Mucosa of stomach (tissue), 1 donor: Measurements from ENCODE around the gene HRH3.
A peak's percentile ranks its signal among the peaks of the same experiment; 100 is the strongest.

Source experiments
- H3K27me3 ChIP-seq: one replicate; pipeline ENCODE4 v1.7.0; 2013; ENCODE audit warnings: mild to moderate bottlenecking, low read length; ENCODE audit not compliant: control insufficient read depth, insufficient read depth
- H3K36me3 ChIP-seq: one replicate; pipeline ENCODE4 v1.7.0; 2013; ENCODE audit warnings: low read length; ENCODE audit not compliant: control insufficient read depth, insufficient read depth
- H3K4me1 ChIP-seq: one replicate; pipeline ENCODE4 v1.7.0; 2013; ENCODE audit warnings: mild to moderate bottlenecking, low read length; ENCODE audit not compliant: control insufficient read depth, insufficient read depth
- H3K4me3 ChIP-seq: one replicate; pipeline ENCODE4 v1.7.0; 2013; ENCODE audit warnings: low read length
- H3K9ac ChIP-seq: one replicate; pipeline ENCODE4 v1.7.0; 2013; ENCODE audit warnings: mild to moderate bottlenecking, low read length, moderate library complexity
- H3K9me3 ChIP-seq: one replicate; pipeline ENCODE4 v1.7.0; 2013; ENCODE audit warnings: mild to moderate bottlenecking, low read length, moderate library complexity; ENCODE audit not compliant: control insufficient read depth
- donor health status: Pancreatic carcinoma.

HRH3 gene

DNA sequence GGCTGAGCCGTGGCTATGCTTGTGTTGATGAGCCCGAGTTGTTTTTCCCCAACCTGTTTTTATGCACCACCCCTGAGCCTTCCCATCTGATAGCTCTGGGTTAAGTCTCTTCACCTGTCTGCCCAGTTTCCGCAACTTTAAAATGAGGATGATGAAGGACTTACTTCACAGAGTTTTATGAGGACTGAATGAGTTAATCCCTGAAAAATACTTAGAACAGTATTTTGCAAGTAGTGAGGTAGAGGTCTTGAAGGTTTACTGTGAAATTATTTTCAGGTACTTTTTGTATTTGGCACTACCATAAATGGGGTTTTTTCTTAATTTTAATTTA lies 34.0 kb downstream of the HRH3 start:
- Histone ChIP-seq H3K27me3 (no peaks in the 10 kb centered on the region), H3K36me3 (no peaks in the 10 kb centered on the region), H3K9ac (no peak overlapping the region), H3K4me1 (peaks cover 4% of the 10 kb centered on the region), H3K4me3 (no peak overlapping the region), H3K9me3 (no peaks in the 10 kb centered on the region)

GRCh38 chr20:62183426-62184142 lies 36.5 kb downstream of the HRH3 start:
- H3K36me3 ChIP-seq: no peaks in the 10 kb centered on the region
- H3K4me1 ChIP-seq: peaks cover 4% of the 10 kb centered on the region
- no peaks in the 10 kb centered on the region for H3K9me3 ChIP-seq
- peak overlapping the region; percentile 93 for H3K4me3 ChIP-seq
- H3K9ac ChIP-seq: peak overlapping the region; percentile 84
- no peaks in the 10 kb centered on the region for H3K27me3 ChIP-seq

GRCh38 chr20:62182469-62183425 lies 37.3 kb downstream of the HRH3 start, which contains the start of gene MTG2:
Gene MTG2 (plus strand): TSS chr20:62183028. CDS start chr20:62193421, 10,393 bp downstream.
- Histone ChIP-seq H3K36me3 (no peaks in the 10 kb centered on the region), H3K4me1 (peaks cover 4% of the 10 kb centered on the region), H3K9me3 (no peaks in the 10 kb centered on the region), H3K9ac (peak within 1 kb of the TSS; percentile 84), H3K27me3 (no peaks in the 10 kb centered on the region), H3K4me3 (peak within 1 kb of the TSS; percentile 93)

GRCh38 chr20:62181808-62182207 lies 38.3 kb downstream of the HRH3 start:
- H3K4me3 ChIP-seq: peak overlapping the region; percentile 93
- H3K9me3 ChIP-seq: no peaks in the 10 kb centered on the region
- no peak overlapping the region for H3K9ac ChIP-seq
- H3K36me3 ChIP-seq: no peaks in the 10 kb centered on the region
- no peaks in the 10 kb centered on the region for H3K27me3 ChIP-seq
- H3K4me1 ChIP-seq: peaks cover 4% of the 10 kb centered on the region

DNA sequence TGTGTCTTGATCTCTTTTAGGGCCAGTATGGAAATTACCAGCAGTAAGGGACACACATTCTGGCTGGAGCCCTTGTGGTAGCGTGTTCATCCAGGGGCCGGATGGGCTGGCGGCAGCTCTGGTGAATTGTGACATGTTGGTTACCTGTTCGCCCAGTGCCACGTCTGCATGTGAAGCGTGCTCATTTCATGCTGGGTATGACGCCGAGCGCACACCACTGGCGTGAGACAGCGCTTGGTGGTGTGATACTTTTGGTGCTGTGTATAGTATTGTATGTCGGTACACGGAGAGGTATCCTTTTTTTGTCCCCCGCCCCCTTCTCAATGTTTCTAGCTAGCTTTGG lies 40.9 kb downstream of the HRH3 start:
- Histone ChIP-seq H3K9ac (no peak overlapping the region), H3K4me3 (no peak overlapping the region), H3K4me1 (peaks cover 4% of the 10 kb centered on the region), H3K9me3 (no peaks in the 10 kb centered on the region), H3K36me3 (no peaks in the 10 kb centered on the region), H3K27me3 (no peaks in the 10 kb centered on the region)

DNA sequence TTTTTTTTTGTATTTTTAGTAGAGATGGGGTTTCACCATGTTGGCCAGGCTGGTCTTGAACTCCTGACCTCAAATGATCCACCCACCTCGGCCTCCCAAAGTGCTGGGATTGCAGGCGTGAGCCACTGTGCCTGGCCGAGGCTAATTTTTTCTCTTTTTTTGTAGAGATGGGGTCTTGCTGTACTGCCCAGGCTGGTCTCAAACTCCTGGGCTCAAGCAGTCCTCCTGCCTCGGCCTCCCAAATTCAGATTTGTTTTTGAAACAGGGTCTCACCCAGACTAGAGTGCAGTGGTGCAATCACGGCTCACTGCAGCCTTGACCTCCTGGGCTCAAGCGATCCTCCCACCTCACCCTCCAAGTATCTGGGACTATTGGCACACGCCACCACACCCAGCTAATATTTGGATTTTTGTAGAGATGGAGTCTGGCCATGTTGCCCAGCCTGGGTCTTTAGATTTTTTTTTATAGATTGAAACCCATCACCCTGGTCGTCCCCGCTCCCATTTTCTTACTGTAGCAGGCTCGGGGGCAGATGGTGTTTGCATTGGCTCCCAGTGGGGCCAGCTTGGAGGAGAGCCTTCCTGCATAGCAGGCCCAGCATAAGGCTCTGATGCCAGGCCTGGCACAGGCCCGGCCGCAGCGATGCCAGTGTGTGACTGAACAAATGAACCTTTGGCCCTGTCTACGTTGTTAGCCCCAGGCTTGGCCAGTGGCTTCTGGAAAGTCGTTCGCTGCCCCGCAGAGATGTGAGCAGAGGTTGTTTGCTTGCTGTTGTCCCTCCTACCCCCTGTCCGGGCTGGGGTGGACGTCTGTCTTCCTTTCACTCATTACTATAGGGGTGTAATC lies 41.5 kb downstream of the HRH3 start:
- Histone ChIP-seq H3K4me3 (no peak overlapping the region), H3K4me1 (peaks cover 1% of the 10 kb centered on the region), H3K9me3 (no peaks in the 10 kb centered on the region), H3K27me3 (no peaks in the 10 kb centered on the region), H3K9ac (no peak overlapping the region), H3K36me3 (no peaks in the 10 kb centered on the region)

GRCh38 chr20:62177307-62177706 lies 42.8 kb downstream of the HRH3 start:
- Histone ChIP-seq H3K4me1 (no peaks in the 10 kb centered on the region), H3K36me3 (no peaks in the 10 kb centered on the region), H3K4me3 (no peak overlapping the region)

GRCh38 chr20:62176866-62177265 lies 43.2 kb downstream of the HRH3 start:
- Histone ChIP-seq H3K36me3 (no peaks in the 10 kb centered on the region), H3K4me3 (no peak overlapping the region), H3K9me3 (no peaks in the 10 kb centered on the region), H3K4me1 (no peaks in the 10 kb centered on the region), H3K27me3 (no peaks in the 10 kb centered on the region), H3K9ac (no peak overlapping the region)

More at GRCh38 chr20:62177307-62177706, 42.8 kb downstream of the HRH3 start:
- Histone ChIP-seq H3K27me3 (no peaks in the 10 kb centered on the region), H3K9me3 (no peaks in the 10 kb centered on the region), H3K9ac (no peak overlapping the region)

- no peaks in the 10 kb centered on the region for H3K27me3 ChIP-seq
- no peak overlapping the region for H3K9ac ChIP-seq
- no peaks in the 10 kb centered on the region for H3K36me3 ChIP-seq
- no peak overlapping the region for H3K4me3 ChIP-seq
- no peaks in the 10 kb centered on the region for H3K4me1 ChIP-seq
- H3K9me3 ChIP-seq: no peaks in the 10 kb centered on the region
Measured at GRCh38 chr20:62175711-62176110, 44.4 kb downstream of the HRH3 start.

GRCh38 chr20:62174870-62175624 lies 45.0 kb downstream of the HRH3 start:
- no peaks in the 10 kb centered on the region for H3K9me3 ChIP-seq
- H3K36me3 ChIP-seq: no peaks in the 10 kb centered on the region
- H3K9ac ChIP-seq: no peak overlapping the region
- H3K4me1 ChIP-seq: no peaks in the 10 kb centered on the region
- H3K4me3 ChIP-seq: no peak overlapping the region
- no peaks in the 10 kb centered on the region for H3K27me3 ChIP-seq

DNA sequence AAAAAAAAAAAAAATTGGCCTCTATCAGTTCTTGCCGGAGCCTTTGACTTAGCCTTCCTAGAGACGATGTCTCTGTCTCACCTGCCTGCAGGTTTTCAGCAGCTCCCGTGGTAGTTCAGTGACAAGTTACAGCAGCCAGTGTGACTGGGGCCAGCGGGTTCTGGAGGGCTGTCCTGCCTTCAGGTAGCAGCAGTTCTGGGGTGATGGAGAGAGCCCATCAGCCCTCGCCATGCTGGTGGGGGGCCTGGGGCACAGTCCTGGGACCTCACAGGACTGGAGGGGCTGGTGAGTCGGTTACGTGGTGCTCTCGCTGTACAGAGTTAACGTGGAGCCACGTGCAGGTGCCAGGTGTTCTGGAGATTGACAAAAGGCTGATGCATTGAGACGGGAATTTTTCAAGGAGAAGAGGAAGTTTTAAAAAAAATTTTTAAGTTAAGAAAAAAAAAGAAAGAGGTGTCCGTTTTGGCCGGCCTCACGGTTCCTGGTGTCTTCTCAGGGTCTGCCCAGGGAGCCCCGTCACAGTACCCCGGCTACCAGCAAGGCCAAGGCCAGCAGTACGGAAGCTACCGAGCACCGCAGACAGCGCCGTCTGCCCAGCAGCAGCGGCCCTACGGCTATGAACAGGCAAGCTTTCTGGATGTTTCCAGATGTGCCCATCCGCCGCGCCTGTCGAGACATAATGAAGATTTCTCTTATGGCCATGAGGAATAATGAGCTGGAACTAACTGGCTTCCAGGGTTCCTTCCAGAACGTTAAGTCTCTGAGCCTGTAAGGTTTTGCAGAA lies 45.9 kb downstream of the HRH3 start:
- Histone ChIP-seq H3K9me3 (no peaks in the 10 kb centered on the region), H3K36me3 (no peaks in the 10 kb centered on the region), H3K9ac (no peak overlapping the region), H3K4me3 (no peak overlapping the region), H3K27me3 (no peaks in the 10 kb centered on the region), H3K4me1 (no peaks in the 10 kb centered on the region)
